ENCODE data around the gene OR2A42.
"Not testable (repeated sequence)": the region's sequence is repeated elsewhere in the genome, so short reads cannot be mapped to it uniquely, and the experiment has no call there.

DNA sequence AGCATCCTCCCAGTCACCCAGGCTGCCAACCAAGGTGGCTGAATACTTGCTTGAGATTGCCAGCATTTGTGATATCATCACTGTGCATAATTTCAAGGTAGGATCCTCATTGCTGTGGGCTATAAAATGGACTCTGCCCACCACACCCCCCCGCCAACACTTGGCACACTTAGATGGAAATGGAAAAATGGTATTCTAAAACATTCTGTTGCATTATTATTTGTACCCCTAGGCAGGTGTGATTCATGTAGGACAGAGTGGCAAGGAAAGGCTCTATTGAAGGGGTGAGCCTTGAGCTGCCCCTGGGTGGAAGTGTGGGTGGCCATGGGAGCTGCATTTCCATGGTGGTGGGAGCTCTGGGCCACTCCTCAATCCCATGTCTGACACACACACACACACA, 20.8 kb downstream of the OR2A42 start:
- TF ChIP-seq, protein P1, sequence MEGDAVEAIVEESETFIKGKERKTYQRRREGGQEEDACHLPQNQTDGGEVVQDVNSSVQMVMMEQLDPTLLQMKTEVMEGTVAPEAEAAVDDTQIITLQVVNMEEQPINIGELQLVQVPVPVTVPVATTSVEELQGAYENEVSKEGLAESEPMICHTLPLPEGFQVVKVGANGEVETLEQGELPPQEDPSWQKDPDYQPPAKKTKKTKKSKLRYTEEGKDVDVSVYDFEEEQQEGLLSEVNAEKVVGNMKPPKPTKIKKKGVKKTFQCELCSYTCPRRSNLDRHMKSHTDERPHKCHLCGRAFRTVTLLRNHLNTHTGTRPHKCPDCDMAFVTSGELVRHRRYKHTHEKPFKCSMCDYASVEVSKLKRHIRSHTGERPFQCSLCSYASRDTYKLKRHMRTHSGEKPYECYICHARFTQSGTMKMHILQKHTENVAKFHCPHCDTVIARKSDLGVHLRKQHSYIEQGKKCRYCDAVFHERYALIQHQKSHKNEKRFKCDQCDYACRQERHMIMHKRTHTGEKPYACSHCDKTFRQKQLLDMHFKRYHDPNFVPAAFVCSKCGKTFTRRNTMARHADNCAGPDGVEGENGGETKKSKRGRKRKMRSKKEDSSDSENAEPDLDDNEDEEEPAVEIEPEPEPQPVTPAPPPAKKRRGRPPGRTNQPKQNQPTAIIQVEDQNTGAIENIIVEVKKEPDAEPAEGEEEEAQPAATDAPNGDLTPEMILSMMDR (conservative IDR thresholded peaks at IDR 0.05), result not testable (repeated sequence)
- TF ChIP-seq ZFX (IDR thresholded peaks at IDR 0.05), result not testable (repeated sequence)

All from C4-2B (cell line).